Psoas muscle (tissue), 8 donors: Measurements from ENCODE around the gene SCUBE3. TPM values are rescaled to one million over a fixed set of nuclear protein-coding genes. Genes with fewer than 3 reads are reported as not detected.

Experiments
- ATAC-seq, 4 donors: fragments of 200-7000 bp; cut with Tn5 transposase; one replicate each; pipeline ENCODE4 v1.9.1; 2020; ENCODE audit warnings: moderate library complexity in 3 of 4, mild to moderate bottlenecking in 2 of 4
- DNase-seq, 2 donors: peaks; one replicate each; pipeline ENCODE4 v3.0.0-alpha.2; 2020
- H3K27ac ChIP-seq: fragments of 200-600 bp; one replicate; pipeline ENCODE4 v1.8.0; 2022
- H3K27me3 ChIP-seq, 3 donors: fragments of 200-600 bp in 1 of 3; one replicate each; pipeline versions ENCODE4 v1.6.1 to v1.8.0; 2013 to 2022; ENCODE audit warnings: low read length in 2 of 3, mild to moderate bottlenecking in 2 of 3, moderate library complexity in 1 of 3; ENCODE audit not compliant: insufficient read depth in 3 of 3
- H3K36me3 ChIP-seq, 2 donors: fragments of 200-600 bp in 1 of 2; one replicate each; pipeline versions ENCODE4 v1.6.1 to v1.8.0; 2013 to 2022; ENCODE audit warnings: low read depth in 1 of 2, mild to moderate bottlenecking in 1 of 2, moderate library complexity in 1 of 2; ENCODE audit not compliant: insufficient read depth in 1 of 2
- H3K4me1 ChIP-seq: fragments of 200-600 bp; one replicate; pipeline ENCODE4 v1.8.0; 2022
- H3K4me3 ChIP-seq: fragments of 200-600 bp; one replicate; pipeline ENCODE4 v1.8.0; 2022; ENCODE audit warnings: mild to moderate bottlenecking
- H3K9me3 ChIP-seq: fragments of 200-600 bp; one replicate; pipeline ENCODE4 v1.8.0; 2022
- CTCF ChIP-seq: fragments of 200-600 bp; IDR thresholded peaks from one replicate; pipeline ENCODE4 v1.8.0; 2022; ENCODE audit warnings: antibody characterized with exemption
- WGBS, 3 donors: extraction: QIAGEN DNeasy Blood & Tissue Kit; methylation state at CpG; one replicate each; pipeline versions ENCODE4 v1.1.6 to v1.1.7; 2013; 5-methylcytosine and 5-hydroxymethylcytosine counted together
- intact Hi-C, 2 donors: fragments of 100-400 bp; cut with DNase I; formaldehyde crosslinking; loops; one replicate each; pipeline versions ENCODE4 v1.11.0 to v1.14.2; 2022
- polyA plus RNA-seq, 3 donors: library from polyadenylated mRNA; stranded (reverse); fragments of 200-250 nt; gene quantifications; one replicate each; pipeline ENCODE4 v1.2.3, GENCODE V29; 2013
- total RNA-seq, 4 donors: library from RNA; stranded (reverse); fragmentation: NEBNext Ultra II Directional in 2 of 4; extraction: Animal tissue kit (Norgen Biotek cat#: 25700) in 2 of 4; gene quantifications; one replicate each; pipeline versions ENCODE4 v1.2.1 to v1.2.4, GENCODE V29; 2021 to 2023
- donor health status: healthy with polysubstance abuse.
- donor health status: DM: no; HTN: no; CAD: no; lungs with moderate emphysema.
- donor health status: Bipolar disorder and iron deficiency.
- donor health status: healthy.
- donor health status: DM: yes; HTN: yes; CAD: no.
- donor health status: DM: no; HTN: no; CAD: no.
- donor health status: DM: no; HTN: no; CAD: no.
- donor health status: DM: yes; HTN: yes; CAD: no.

The SCUBE3 gene
- total and polyA plus RNA-seq, 7 donors = 0.01 to 0.21 (median 0.04) TPM; not detected in 2

DNA sequence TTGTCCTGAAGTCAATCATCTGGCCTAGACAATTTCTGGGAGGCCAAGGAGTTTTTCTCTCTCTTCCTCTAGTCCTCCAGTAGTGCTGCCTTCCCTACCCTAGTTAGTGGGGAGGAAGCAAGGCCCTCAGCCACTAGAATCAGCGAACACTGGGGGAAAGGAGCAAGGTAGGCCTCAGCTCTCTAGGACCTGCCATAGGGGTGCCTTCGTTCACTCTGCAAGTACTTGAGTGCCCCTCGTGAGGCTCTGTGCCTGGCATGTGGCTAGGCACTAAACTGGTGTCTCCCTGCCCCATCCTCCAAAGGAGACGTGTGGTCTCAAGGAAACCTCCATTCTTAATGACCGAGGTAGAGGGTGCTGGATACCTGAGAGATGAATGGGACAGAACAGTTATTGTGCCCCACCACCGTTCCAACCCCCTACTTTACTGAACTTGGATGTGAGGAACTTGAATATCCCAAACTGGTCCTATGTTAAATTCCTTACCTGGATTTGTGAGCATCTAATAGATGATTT lies 84.9 kb downstream of the SCUBE3 start:
- Histone ChIP-seq H3K27me3 (no peaks in the 10 kb centered on the region), H3K27ac (no peak overlapping the region), H3K4me1 (peaks cover 19% of the 10 kb centered on the region), H3K4me3 (peak overlapping the region; percentile 58), H3K36me3 (peaks cover 0 to 20% of the 10 kb centered on the region in 2 donors), H3K9me3 (no peaks in the 10 kb centered on the region)
- DNase-seq = no peak
- WGBS, 3 donors = 90 to 97% (median 92%) methylated on average over 6 of the region's 6 CpGs
- no peak for ATAC-seq
- intact Hi-C loops = loop anchor here in 1 of 2 donors (10.0 kb wide), 1 partner anchor 256 kb away; no protein-coding TSS in a partner anchor
- no peak for TF ChIP-seq CTCF

DNA sequence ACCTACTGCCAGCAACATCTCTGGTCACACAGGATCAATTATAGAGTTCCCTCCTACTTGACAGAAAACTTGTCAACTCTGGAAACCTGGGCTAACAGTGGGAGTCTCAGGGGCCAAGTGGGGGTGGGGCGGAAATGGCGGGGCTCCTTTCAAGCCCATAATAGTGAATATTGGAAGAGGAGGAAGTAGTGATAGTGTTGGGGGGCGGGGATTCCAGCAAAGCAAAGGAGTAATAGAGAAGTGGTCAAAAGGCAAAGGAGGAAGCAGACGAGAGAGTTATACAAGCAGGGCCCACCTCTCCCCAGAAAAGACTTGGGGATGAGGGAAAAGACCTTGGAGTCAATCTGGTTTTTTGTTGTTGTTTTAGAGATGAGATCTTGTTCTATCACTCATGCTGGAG lies 85.9 kb downstream of the SCUBE3 start:
- no peaks in the 10 kb centered on the region for H3K9me3 ChIP-seq
- H3K27ac ChIP-seq = no peak overlapping the region
- H3K27me3 ChIP-seq = no peaks in the 10 kb centered on the region
- peaks cover 0 to 12% of the 10 kb centered on the region in 2 donors for H3K36me3 ChIP-seq
- ATAC-seq = no peak
- peaks cover 19% of the 10 kb centered on the region for H3K4me1 ChIP-seq
- intact Hi-C loops = loop anchor here in 1 of 2 donors (10.0 kb wide), 1 partner anchor 255 kb away; no protein-coding TSS in a partner anchor
- DNase-seq = peak in 1 of 2 donors; percentile 34
- WGBS, 3 donors = 85 to 93% (median 92%) methylated on average over 4 of the region's 4 CpGs
- TF ChIP-seq CTCF = no peak
- no peak overlapping the region for H3K4me3 ChIP-seq

DNA sequence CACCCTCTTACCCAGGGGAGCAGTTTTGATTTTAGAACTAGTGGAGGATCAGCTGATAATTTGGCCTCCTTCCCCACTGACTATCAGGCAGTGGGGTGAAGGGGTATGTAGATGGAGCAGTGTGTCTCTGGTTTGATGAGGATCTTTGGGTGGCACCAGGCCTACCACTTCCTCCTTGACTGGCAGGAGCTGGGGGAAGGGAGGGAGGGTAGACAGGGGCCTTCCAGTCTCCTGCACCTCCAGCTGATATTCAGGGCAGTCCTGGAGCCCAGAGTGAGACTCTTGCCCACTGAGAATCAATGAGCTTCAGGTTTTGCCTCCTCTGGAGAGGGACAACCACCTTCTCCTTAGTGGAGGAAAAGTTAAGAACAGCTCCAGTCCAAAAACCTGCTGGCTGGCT lies 87.1 kb downstream of the SCUBE3 start:
- Histone ChIP-seq H3K27ac (no peak overlapping the region), H3K9me3 (no peaks in the 10 kb centered on the region), H3K4me3 (no peak overlapping the region), H3K36me3 (peaks cover 0 to under 1% of the 10 kb centered on the region in 2 donors), H3K27me3 (no peaks in the 10 kb centered on the region), H3K4me1 (peaks cover 19% of the 10 kb centered on the region)
- no peak for ATAC-seq
- no peak for DNase-seq
- TF ChIP-seq CTCF = no peak
- intact Hi-C loops = no loop called here

Other genes starting within 250 kb of the SCUBE3 start
- not detected for gene TCP11, start 72.6 kb upstream of the SCUBE3 start, total RNA-seq
- under 1 TPM in 1 of 3 donors, not detected in 2; 0.08 TPM for gene TCP11, start 72.6 kb upstream of the SCUBE3 start, polyA plus RNA-seq
- 10 to 100 TPM; 17.9 to 25.0 (median 22.5) TPM for gene ZNF76, start 45.8 kb downstream of the SCUBE3 start, total RNA-seq
- 10 to 100 TPM; 22.3 to 37.3 (median 24.6) TPM for gene ZNF76, start 45.8 kb downstream of the SCUBE3 start, polyA plus RNA-seq
- gene DEF6, start 83.9 kb downstream of the SCUBE3 start, total RNA-seq = 1 to 10 TPM in 1 of 4 donors, under 1 TPM in 3; 0.46 to 1.6 (median 0.64) TPM
- 1 to 10 TPM in 1 of 3 donors, under 1 TPM in 2; 0.43 to 1.3 (median 0.69) TPM for gene DEF6, start 83.9 kb downstream of the SCUBE3 start, polyA plus RNA-seq
- 10 to 100 TPM; 19.4 to 47.2 (median 38.4) TPM for gene PPARD, start 128.6 kb downstream of the SCUBE3 start, total RNA-seq
- 100 to 1,000 TPM in 1 of 3 donors, 10 to 100 TPM in 2; 13.5 to 187 (median 25.0) TPM for gene PPARD, start 128.6 kb downstream of the SCUBE3 start, polyA plus RNA-seq
- 1 to 10 TPM; 5.7 to 9.3 (median 8.1) TPM for gene FANCE, start 238.4 kb downstream of the SCUBE3 start, total RNA-seq
- 10 to 100 TPM in 1 of 3 donors, 1 to 10 TPM in 2; 3.8 to 15.2 (median 4.5) TPM for gene FANCE, start 238.4 kb downstream of the SCUBE3 start, polyA plus RNA-seq